NCI-H510A (cell line): ENCODE data around the gene RAP1GAP.
"Not testable (repeated sequence)": the region's sequence is repeated elsewhere in the genome, so short reads cannot be mapped to it uniquely, and the experiment has no call there.

ENCODE experiments used
- DNase-seq: peaks from one replicate; lab custom pipeline; 2025; lab: John Stamatoyannopoulos, UW

Gene RAP1GAP

GRCh38 chr1:21568809-21569385 is 100.3 kb downstream of the RAP1GAP start:
- no peak for DNase-seq

- no peak for DNase-seq
Observed at GRCh38 chr1:21568006-21568746, 101.0 kb downstream of the RAP1GAP start.

GRCh38 chr1:21567241-21568005 is 101.7 kb downstream of the RAP1GAP start:
- DNase-seq: no peak

- DNase-seq: not testable (repeated sequence)
Observed at GRCh38 chr1:21566361-21566760, 102.8 kb downstream of the RAP1GAP start.

- no peak for DNase-seq
Observed at GRCh38 chr1:21565285-21565684, 103.9 kb downstream of the RAP1GAP start.

- no peak for DNase-seq
Observed at GRCh38 chr1:21564521-21565095, 104.5 kb downstream of the RAP1GAP start.

- no peak for DNase-seq
Observed at GRCh38 chr1:21563971-21564370, 105.2 kb downstream of the RAP1GAP start.

- no peak for DNase-seq
Observed at GRCh38 chr1:21562896-21563295, 106.3 kb downstream of the RAP1GAP start.

- DNase-seq: no peak
Observed at GRCh38 chr1:21560916-21561638, 108.1 kb downstream of the RAP1GAP start.

GRCh38 chr1:21559788-21560567 is 109.2 kb downstream of the RAP1GAP start:
- DNase-seq: no peak

- DNase-seq: no peak
Observed at GRCh38 chr1:21553116-21553926, 115.8 kb downstream of the RAP1GAP start.

- DNase-seq: no peak
Observed at GRCh38 chr1:21552715-21553114, 116.4 kb downstream of the RAP1GAP start.

GRCh38 chr1:21550866-21551475 is 118.2 kb downstream of the RAP1GAP start:
- DNase-seq: no peak

- no peak for DNase-seq
Observed at GRCh38 chr1:21550097-21550496, 119.1 kb downstream of the RAP1GAP start.

GRCh38 chr1:21547876-21548275 is 121.3 kb downstream of the RAP1GAP start:
- DNase-seq: no peak
